HCT116 (cell line): Measurements from ENCODE around the gene MYO10.

Source experiments
- CBX3 ChIP-seq: IDR thresholded peaks from 2 replicates; pipeline ENCODE4 v1.6.1; 2012; ENCODE audit warnings: low read depth
- CEBPB ChIP-seq: IDR thresholded peaks from 2 replicates; pipeline ENCODE4 v1.6.1; 2012; ENCODE audit warnings: low read depth
- EGR1 ChIP-seq: IDR thresholded peaks from 2 replicates; pipeline ENCODE4 v1.6.1; 2012; ENCODE audit warnings: low read depth
- EZH2 ChIP-seq: fragments of 200-600 bp; sonication (generic); IDR thresholded peaks from 2 replicates; pipeline ENCODE4 v1.6.1; 2017; ENCODE audit warnings: antibody characterized with exemption, mixed run types
- EZH2phosphoT487 ChIP-seq: fragments of 200-600 bp; IDR thresholded peaks from 2 replicates; pipeline ENCODE4 v1.6.1; 2018; ENCODE audit warnings: antibody characterized with exemption, borderline replicate concordance
- POLR2A ChIP-seq: IDR thresholded peaks from 2 replicates; pipeline ENCODE4 v1.7.0; 2011; ENCODE audit warnings: borderline replicate concordance; ENCODE audit not compliant: insufficient read depth, insufficient read length; ENCODE audit errors: extremely low read depth
- POLR2AphosphoS5 ChIP-seq: IDR thresholded peaks from 2 replicates; pipeline ENCODE4 v1.6.1; 2011; ENCODE audit warnings: mild to moderate bottlenecking, low read depth, low read length, moderate library complexity
- RAD21 ChIP-seq: IDR thresholded peaks from 2 replicates; pipeline ENCODE4 v1.6.1; 2012; ENCODE audit warnings: low read depth, mild to moderate bottlenecking
- ZNF274 ChIP-seq: fragments of 200-500 bp; sonication (Bioruptor generic); IDR thresholded peaks from 2 replicates; pipeline ENCODE4 v1.6.1; 2014; ENCODE audit warnings: mild to moderate bottlenecking, low read depth, low read length, inconsistent platforms
- TF ChIP-seq, protein P1 (sequence below): IDR thresholded peaks from 2 replicates; pipeline ENCODE4 v1.6.1; 2012
- TF ChIP-seq, protein P2 (sequence below), 3 experiments: fragments of 200-600 bp in 1 of 3; sonication (generic) in 1 of 3; IDR thresholded peaks in 2 of 3; conservative IDR thresholded peaks in 1 of 3; 2 replicates each; pipeline ENCODE4 v1.5.1; 2012 to 2017; ENCODE audit warnings: low read depth in 2 of 3, low read length in 2 of 3, antibody characterized with exemption in 1 of 3, borderline replicate concordance in 1 of 3, control low read depth in 1 of 3, mild to moderate bottlenecking in 1 of 3, mixed read lengths in 1 of 3, mixed run types in 1 of 3, moderate library complexity in 1 of 3; ENCODE audit not compliant: insufficient read depth in 1 of 3
- TF ChIP-seq, protein P3 (sequence below): IDR thresholded peaks from 2 replicates; pipeline ENCODE4 v1.6.1; 2012; ENCODE audit warnings: low read depth

DNA sequence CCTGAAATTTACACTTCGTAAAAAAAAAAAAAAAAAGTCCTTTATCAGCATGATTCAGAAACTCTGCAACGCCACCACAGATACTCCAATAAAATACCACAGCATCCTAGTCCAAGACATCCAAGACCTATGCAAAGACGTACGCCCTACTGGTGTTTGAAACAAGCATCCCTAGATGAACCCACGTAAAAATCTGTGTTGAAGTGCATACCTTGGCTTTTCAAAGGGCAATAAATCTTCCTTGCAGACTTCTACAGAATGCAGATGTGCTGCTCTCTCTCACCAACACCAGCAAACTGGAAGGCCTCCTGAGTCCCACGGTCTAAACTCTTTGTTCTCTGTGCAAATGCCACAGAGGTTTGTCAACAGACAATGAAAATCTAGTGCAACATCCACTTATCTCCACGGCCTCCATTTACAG, 38.8 kb downstream of the MYO10 start:
- TF ChIP-seq, protein P1, sequence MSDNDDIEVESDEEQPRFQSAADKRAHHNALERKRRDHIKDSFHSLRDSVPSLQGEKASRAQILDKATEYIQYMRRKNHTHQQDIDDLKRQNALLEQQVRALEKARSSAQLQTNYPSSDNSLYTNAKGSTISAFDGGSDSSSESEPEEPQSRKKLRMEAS, result no peak
- TF ChIP-seq, protein P2, sequence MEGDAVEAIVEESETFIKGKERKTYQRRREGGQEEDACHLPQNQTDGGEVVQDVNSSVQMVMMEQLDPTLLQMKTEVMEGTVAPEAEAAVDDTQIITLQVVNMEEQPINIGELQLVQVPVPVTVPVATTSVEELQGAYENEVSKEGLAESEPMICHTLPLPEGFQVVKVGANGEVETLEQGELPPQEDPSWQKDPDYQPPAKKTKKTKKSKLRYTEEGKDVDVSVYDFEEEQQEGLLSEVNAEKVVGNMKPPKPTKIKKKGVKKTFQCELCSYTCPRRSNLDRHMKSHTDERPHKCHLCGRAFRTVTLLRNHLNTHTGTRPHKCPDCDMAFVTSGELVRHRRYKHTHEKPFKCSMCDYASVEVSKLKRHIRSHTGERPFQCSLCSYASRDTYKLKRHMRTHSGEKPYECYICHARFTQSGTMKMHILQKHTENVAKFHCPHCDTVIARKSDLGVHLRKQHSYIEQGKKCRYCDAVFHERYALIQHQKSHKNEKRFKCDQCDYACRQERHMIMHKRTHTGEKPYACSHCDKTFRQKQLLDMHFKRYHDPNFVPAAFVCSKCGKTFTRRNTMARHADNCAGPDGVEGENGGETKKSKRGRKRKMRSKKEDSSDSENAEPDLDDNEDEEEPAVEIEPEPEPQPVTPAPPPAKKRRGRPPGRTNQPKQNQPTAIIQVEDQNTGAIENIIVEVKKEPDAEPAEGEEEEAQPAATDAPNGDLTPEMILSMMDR (IDR thresholded peaks at IDR 0.05 in 2 of 3, conservative IDR thresholded peaks at IDR 0.05 in 1 of 3; ENCODE audit: borderline replicate concordance in 1 of 3, insufficient read depth in 1 of 3, low read depth in 2 of 3, low read length in 2 of 3), result no peak
- TF ChIP-seq EZH2phosphoT487 (no peak), EZH2 (no peak), POLR2A (no peak), ZNF274 (no peak), EGR1 (no peak), POLR2AphosphoS5 (no peak), RAD21 (no peak), CBX3 (no peak), CEBPB (no peak)
- TF ChIP-seq, protein P3, sequence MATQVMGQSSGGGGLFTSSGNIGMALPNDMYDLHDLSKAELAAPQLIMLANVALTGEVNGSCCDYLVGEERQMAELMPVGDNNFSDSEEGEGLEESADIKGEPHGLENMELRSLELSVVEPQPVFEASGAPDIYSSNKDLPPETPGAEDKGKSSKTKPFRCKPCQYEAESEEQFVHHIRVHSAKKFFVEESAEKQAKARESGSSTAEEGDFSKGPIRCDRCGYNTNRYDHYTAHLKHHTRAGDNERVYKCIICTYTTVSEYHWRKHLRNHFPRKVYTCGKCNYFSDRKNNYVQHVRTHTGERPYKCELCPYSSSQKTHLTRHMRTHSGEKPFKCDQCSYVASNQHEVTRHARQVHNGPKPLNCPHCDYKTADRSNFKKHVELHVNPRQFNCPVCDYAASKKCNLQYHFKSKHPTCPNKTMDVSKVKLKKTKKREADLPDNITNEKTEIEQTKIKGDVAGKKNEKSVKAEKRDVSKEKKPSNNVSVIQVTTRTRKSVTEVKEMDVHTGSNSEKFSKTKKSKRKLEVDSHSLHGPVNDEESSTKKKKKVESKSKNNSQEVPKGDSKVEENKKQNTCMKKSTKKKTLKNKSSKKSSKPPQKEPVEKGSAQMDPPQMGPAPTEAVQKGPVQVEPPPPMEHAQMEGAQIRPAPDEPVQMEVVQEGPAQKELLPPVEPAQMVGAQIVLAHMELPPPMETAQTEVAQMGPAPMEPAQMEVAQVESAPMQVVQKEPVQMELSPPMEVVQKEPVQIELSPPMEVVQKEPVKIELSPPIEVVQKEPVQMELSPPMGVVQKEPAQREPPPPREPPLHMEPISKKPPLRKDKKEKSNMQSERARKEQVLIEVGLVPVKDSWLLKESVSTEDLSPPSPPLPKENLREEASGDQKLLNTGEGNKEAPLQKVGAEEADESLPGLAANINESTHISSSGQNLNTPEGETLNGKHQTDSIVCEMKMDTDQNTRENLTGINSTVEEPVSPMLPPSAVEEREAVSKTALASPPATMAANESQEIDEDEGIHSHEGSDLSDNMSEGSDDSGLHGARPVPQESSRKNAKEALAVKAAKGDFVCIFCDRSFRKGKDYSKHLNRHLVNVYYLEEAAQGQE, result no peak
